Activated T-cell treated with anti-CD3 and anti-CD28 coated beads, Interleukin-2, amount 50 U/mL, for 72 hours (primary cell): ENCODE results near the gene ARMC7. TPM values are rescaled to one million over a fixed set of nuclear protein-coding genes. Genes with fewer than 3 reads are reported as not detected.
A peak's percentile ranks its signal among the peaks of the same experiment; 100 is the strongest.

Experiments used
- ATAC-seq, 2 donors: fragments of 150-1000 bp; cut with Tn5 transposase; replicated peaks in 1 of 2; 2 replicates each; pipeline ENCODE4 v1.10.0; 2021; ENCODE audit warnings: moderate library complexity in 2 of 2, mild to moderate bottlenecking in 1 of 2
- DNase-seq, 2 donors: peaks; one replicate each; pipeline ENCODE4 v3.0.0; 2021 to 2022; ENCODE audit warnings: mixed read lengths in 1 of 2
- H3K27ac Mint-ChIP-seq: one replicate; pipeline ENCODE4 v1.8.0; 2022; ENCODE audit warnings: mild to moderate bottlenecking, moderate library complexity, mixed read lengths
- H3K27me3 Mint-ChIP-seq: one replicate; pipeline ENCODE4 v1.8.0; 2022; ENCODE audit warnings: low read depth, mixed read lengths
- H3K36me3 Mint-ChIP-seq, 2 donors: one replicate each; pipeline ENCODE4 v1.8.0; 2022; ENCODE audit warnings: mixed read lengths in 2 of 2, mild to moderate bottlenecking in 1 of 2; ENCODE audit not compliant: insufficient read depth in 2 of 2
- H3K4me1 Mint-ChIP-seq: one replicate; pipeline ENCODE4 v1.8.0; 2022; ENCODE audit warnings: low read depth, mixed read lengths
- H3K4me3 Mint-ChIP-seq, 2 donors: one replicate each; pipeline ENCODE4 v1.8.0; 2022; ENCODE audit warnings: mild to moderate bottlenecking in 2 of 2, mixed read lengths in 2 of 2, moderate library complexity in 2 of 2
- H3K9me3 Mint-ChIP-seq, 2 donors: one replicate each; pipeline ENCODE4 v1.8.0; 2022; ENCODE audit warnings: mixed read lengths in 2 of 2
- total RNA-seq, 2 donors: library from RNA; stranded (reverse); gene quantifications; one replicate each; pipeline ENCODE4 v1.2.3, GENCODE V29; 2022

ARMC7 gene
- total RNA-seq, 2 donors from 2014 or later, result 10.6 to 12.9 TPM

- no peaks in the 10 kb centered on the region for H3K27me3 Mint-ChIP-seq
- DNase-seq (no peak), ATAC-seq (no peak)
- no peak overlapping the region for H3K4me3 Mint-ChIP-seq
- no peaks in the 10 kb centered on the region for H3K36me3 Mint-ChIP-seq
- peaks cover 6% of the 10 kb centered on the region for H3K4me1 Mint-ChIP-seq
- no peaks in the 10 kb centered on the region for H3K9me3 Mint-ChIP-seq
- H3K27ac Mint-ChIP-seq, result no peak overlapping the region
Observed at GRCh38 chr17:75098861-75099260, 10.9 kb upstream of the ARMC7 start.

- DNase-seq, result no peak
- Mint-ChIP-seq H3K36me3 (no peaks in the 10 kb centered on the region), H3K9me3 (no peaks in the 10 kb centered on the region), H3K4me3 (no peak overlapping the region), H3K27ac (no peak overlapping the region), H3K27me3 (no peaks in the 10 kb centered on the region), H3K4me1 (peaks cover 6% of the 10 kb centered on the region)
- ATAC-seq, result no peak
Observed at GRCh38 chr17:75099881-75100595, 9.7 kb upstream of the ARMC7 start.

- DNase-seq, result no peak
- Mint-ChIP-seq H3K4me1 (peaks cover 6% of the 10 kb centered on the region), H3K27ac (no peak overlapping the region), H3K9me3 (no peaks in the 10 kb centered on the region), H3K36me3 (no peaks in the 10 kb centered on the region), H3K27me3 (no peaks in the 10 kb centered on the region), H3K4me3 (no peak overlapping the region)
- ATAC-seq, result no peak
Observed at GRCh38 chr17:75102385-75102821, 7.4 kb upstream of the ARMC7 start.

- no peak for ATAC-seq
- DNase-seq, result no peak
- H3K27me3 Mint-ChIP-seq, result no peaks in the 10 kb centered on the region
- H3K4me1 Mint-ChIP-seq, result peaks cover 12% of the 10 kb centered on the region
- no peaks in the 10 kb centered on the region for H3K9me3 Mint-ChIP-seq
- H3K27ac Mint-ChIP-seq, result no peak overlapping the region
- H3K36me3 Mint-ChIP-seq, result no peaks in the 10 kb centered on the region
- no peak overlapping the region for H3K4me3 Mint-ChIP-seq
Observed at GRCh38 chr17:75103601-75104554, 5.9 kb upstream of the ARMC7 start.

- no peak for ATAC-seq
- peak in 1 of 2 donors; percentile 41 for DNase-seq
- Mint-ChIP-seq H3K27me3 (no peaks in the 10 kb centered on the region), H3K27ac (no peak overlapping the region), H3K9me3 (no peaks in the 10 kb centered on the region), H3K4me1 (peaks cover 16% of the 10 kb centered on the region), H3K4me3 (no peak overlapping the region), H3K36me3 (peaks cover 0 to 2% of the 10 kb centered on the region in 2 donors)
Observed at GRCh38 chr17:75105126-75106080, 4.4 kb upstream of the ARMC7 start.

GRCh38 chr17:75108193-75108592 lies 1.6 kb upstream of the ARMC7 start:
- H3K4me3 Mint-ChIP-seq, result peak overlapping the region; percentile 92
- H3K27ac Mint-ChIP-seq, result no peak overlapping the region
- no peak for ATAC-seq
- DNase-seq, result no peak
- H3K4me1 Mint-ChIP-seq, result peaks cover 29% of the 10 kb centered on the region
- H3K36me3 Mint-ChIP-seq, result peaks cover 5% of the 10 kb centered on the region in 2 donors
- no peaks in the 10 kb centered on the region for H3K27me3 Mint-ChIP-seq
- H3K9me3 Mint-ChIP-seq, result no peaks in the 10 kb centered on the region

GRCh38 chr17:75109046-75109406 lies 743 bp upstream of the ARMC7 start:
- Mint-ChIP-seq H3K27ac (no peak overlapping the region), H3K36me3 (peaks cover 5% of the 10 kb centered on the region in 2 donors), H3K4me1 (peaks cover 33% of the 10 kb centered on the region), H3K4me3 (peak overlapping the region; percentile 92), H3K27me3 (no peaks in the 10 kb centered on the region), H3K9me3 (no peaks in the 10 kb centered on the region)
- DNase-seq, result peak; percentile 22 to 37
- ATAC-seq, result peak; percentile 7 to 9

GRCh38 chr17:75110234-75110937 lies 617 bp downstream of the ARMC7 start:
- H3K4me3 Mint-ChIP-seq, result peak overlapping the region; percentile 92
- peaks cover 5% of the 10 kb centered on the region in 2 donors for H3K36me3 Mint-ChIP-seq
- ATAC-seq (no peak), DNase-seq (peak; percentile 33)
- H3K4me1 Mint-ChIP-seq, result peaks cover 46% of the 10 kb centered on the region
- no peaks in the 10 kb centered on the region for H3K9me3 Mint-ChIP-seq
- no peaks in the 10 kb centered on the region for H3K27me3 Mint-ChIP-seq
- H3K27ac Mint-ChIP-seq, result peak overlapping the region; percentile 87

GRCh38 chr17:75111777-75112335 lies 2.1 kb downstream of the ARMC7 start:
- H3K4me3 Mint-ChIP-seq, result peak overlapping the region; percentile 55 to 92
- H3K27ac Mint-ChIP-seq, result peak overlapping the region; percentile 77
- no peaks in the 10 kb centered on the region for H3K9me3 Mint-ChIP-seq
- no peaks in the 10 kb centered on the region for H3K27me3 Mint-ChIP-seq
- peaks cover 5% of the 10 kb centered on the region in 2 donors for H3K36me3 Mint-ChIP-seq
- ATAC-seq (no peak), DNase-seq (no peak)
- peaks cover 46% of the 10 kb centered on the region for H3K4me1 Mint-ChIP-seq

- peak overlapping the region; percentile 87 for H3K27ac Mint-ChIP-seq
- peaks cover 5 to 6% of the 10 kb centered on the region in 2 donors for H3K36me3 Mint-ChIP-seq
- no peaks in the 10 kb centered on the region for H3K9me3 Mint-ChIP-seq
- ATAC-seq (peak; percentile 69 to 72), DNase-seq (peak; percentile 89 to 91)
- H3K4me1 Mint-ChIP-seq, result peaks cover 38% of the 10 kb centered on the region
- peak overlapping the region; percentile 92 to 95 for H3K4me3 Mint-ChIP-seq
- no peaks in the 10 kb centered on the region for H3K27me3 Mint-ChIP-seq
Observed at GRCh38 chr17:75113798-75114551, 4.2 kb downstream of the ARMC7 start.

GRCh38 chr17:75114552-75115314 lies 5.0 kb downstream of the ARMC7 start:
- H3K4me1 Mint-ChIP-seq, result peaks cover 35% of the 10 kb centered on the region
- DNase-seq (peak; percentile 30 to 31), ATAC-seq (peak in 1 of 2 donors; percentile 26)
- peak overlapping the region; percentile 92 to 95 for H3K4me3 Mint-ChIP-seq
- no peaks in the 10 kb centered on the region for H3K9me3 Mint-ChIP-seq
- H3K27me3 Mint-ChIP-seq, result no peaks in the 10 kb centered on the region
- peaks cover 5 to 8% of the 10 kb centered on the region in 2 donors for H3K36me3 Mint-ChIP-seq
- H3K27ac Mint-ChIP-seq, result peak overlapping the region; percentile 87
